Liver (tissue), 9 donors: ENCODE measurements around the gene ALDH3B2. TPM values are rescaled to one million over a fixed set of nuclear protein-coding genes. Genes with fewer than 3 reads are reported as not detected.

Source experiments
- DNase-seq: peaks from one replicate; pipeline ENCODE4 v3.0.0-alpha.2; 2017; ENCODE audit warnings: low spot score
- H3K27ac ChIP-seq, 2 donors: one replicate each; pipeline ENCODE4 v1.7.0; 2013; ENCODE audit warnings: inconsistent platforms in 2 of 2, low read length in 2 of 2, control low read depth in 1 of 2, low read depth in 1 of 2, mild to moderate bottlenecking in 1 of 2
- H3K27me3 ChIP-seq, 4 donors: one replicate each; pipeline versions ENCODE4 v1.6.1 to v1.7.0; 2013; ENCODE audit warnings: low read length in 3 of 4, inconsistent platforms in 1 of 4, mild to moderate bottlenecking in 1 of 4, moderate library complexity in 1 of 4; ENCODE audit not compliant: control insufficient read depth in 4 of 4, insufficient read depth in 4 of 4
- H3K36me3 ChIP-seq, 4 donors: one replicate each; pipeline versions ENCODE4 v1.6.1 to v1.7.0; 2013; ENCODE audit warnings: low read length in 3 of 4, mild to moderate bottlenecking in 3 of 4, low read depth in 1 of 4, moderate library complexity in 1 of 4; ENCODE audit not compliant: control insufficient read depth in 4 of 4, insufficient read depth in 3 of 4
- H3K4me1 ChIP-seq, 4 donors: one replicate each; pipeline versions ENCODE4 v1.6.1 to v1.7.0; 2013; ENCODE audit warnings: low read length in 3 of 4, mild to moderate bottlenecking in 3 of 4, moderate library complexity in 1 of 4; ENCODE audit not compliant: control insufficient read depth in 4 of 4, insufficient read depth in 4 of 4
- H3K4me3 ChIP-seq, 3 donors: one replicate each; pipeline versions ENCODE4 v1.6.1 to v1.7.0; 2013; ENCODE audit warnings: low read length in 3 of 3, control low read depth in 1 of 3, low read depth in 1 of 3, mild to moderate bottlenecking in 1 of 3
- H3K9ac ChIP-seq, 2 donors: one replicate each; pipeline ENCODE4 v1.7.0; 2013; ENCODE audit warnings: low read length in 2 of 2, mild to moderate bottlenecking in 2 of 2, moderate library complexity in 2 of 2, control low read depth in 1 of 2, low read depth in 1 of 2
- H3K9me3 ChIP-seq, 4 donors: one replicate each; pipeline versions ENCODE4 v1.6.1 to v1.7.0; 2013; ENCODE audit warnings: low read length in 3 of 4; ENCODE audit not compliant: control insufficient read depth in 4 of 4
- FOXA1 ChIP-seq: IDR thresholded peaks from 2 replicates; pipeline ENCODE4 v1.6.1; 2016; ENCODE audit warnings: antibody characterized with exemption
- FOXA2 ChIP-seq: IDR thresholded peaks from 2 replicates; pipeline ENCODE4 v1.6.1; 2016; ENCODE audit warnings: antibody characterized with exemption
- GABPA ChIP-seq, 2 donors: IDR thresholded peaks in 1 of 2; conservative IDR thresholded peaks in 1 of 2; 2 replicates each; pipeline ENCODE4 v1.6.1; 2016; ENCODE audit warnings: antibody characterized with exemption in 2 of 2, mild to moderate bottlenecking in 1 of 2, moderate library complexity in 1 of 2
- HNF4A ChIP-seq, 2 donors: conservative IDR thresholded peaks; 2 replicates each; pipeline ENCODE4 v1.6.1; 2016; ENCODE audit warnings: antibody characterized with exemption in 2 of 2, mild to moderate bottlenecking in 2 of 2
- HNF4G ChIP-seq: IDR thresholded peaks from 2 replicates; pipeline ENCODE4 v1.6.1; 2016; ENCODE audit warnings: antibody characterized with exemption
- NR2F2 ChIP-seq: IDR thresholded peaks from 2 replicates; pipeline ENCODE4 v1.6.1; 2016; ENCODE audit warnings: antibody characterized with exemption
- RXRA ChIP-seq, 2 donors: IDR thresholded peaks; 2 replicates each; pipeline ENCODE4 v1.6.1; 2017 to 2018; ENCODE audit warnings: antibody characterized with exemption in 2 of 2, mild to moderate bottlenecking in 1 of 2
- SP1 ChIP-seq: IDR thresholded peaks from 2 replicates; pipeline ENCODE4 v1.6.1; 2018; ENCODE audit warnings: antibody characterized with exemption, mild to moderate bottlenecking
- TAF1 ChIP-seq: conservative IDR thresholded peaks from 2 replicates; pipeline ENCODE4 v1.6.1; 2016; ENCODE audit warnings: antibody characterized with exemption, mild to moderate bottlenecking
- YY1 ChIP-seq: IDR thresholded peaks from 2 replicates; pipeline ENCODE4 v1.6.1; 2016; ENCODE audit warnings: antibody characterized with exemption, mild to moderate bottlenecking
- WGBS: extraction: QIAGEN DNeasy Blood & Tissue Kit; methylation state at CpG from one replicate; pipeline ENCODE4 v1.1.7; 2013; 5-methylcytosine and 5-hydroxymethylcytosine counted together
- polyA plus RNA-seq, 2 donors: library from polyadenylated mRNA; stranded (reverse) in 1 of 2; unstranded in 1 of 2; fragments of 200-250 nt in 1 of 2; fragments of >200 nt in 1 of 2; fragmentation: Nextera tagmentation in 1 of 2; extraction: Ambion mirVana in 1 of 2; gene quantifications; one replicate each; pipeline versions ENCODE4 v1.2.1 to v1.2.3, GENCODE V29; 2013 to 2015
- total RNA-seq, 2 donors: library from RNA; depleted of rRNA; stranded (reverse); fragments of >200 nt; gene quantifications; one replicate each; pipeline ENCODE4 v1.2.3, GENCODE V29; 2014
- TF ChIP-seq, protein P1 (sequence below): IDR thresholded peaks from 2 replicates; pipeline ENCODE4 v1.6.1; 2016; ENCODE audit warnings: antibody characterized with exemption
- TF ChIP-seq, protein P2 (sequence below): IDR thresholded peaks from 2 replicates; pipeline ENCODE4 v1.6.1; 2016; ENCODE audit warnings: antibody characterized with exemption
- TF ChIP-seq, protein P3 (sequence below): fragments of 150-350 bp; IDR thresholded peaks from 2 replicates; pipeline ENCODE4 v1.5.1; 2017; ENCODE audit warnings: improper control_type of control experiment, low read depth, low read length; ENCODE audit not compliant: missing input control
- TF ChIP-seq, protein P4 (sequence below): IDR thresholded peaks from 2 replicates; pipeline ENCODE4 v1.6.1; 2016; ENCODE audit warnings: antibody characterized with exemption, mild to moderate bottlenecking
- donor health status: healthy.
- donor health status: healthy.
- donor health status: healthy.
- donor health status: healthy.
- donor health status: healthy.

ALDH3B2 gene
- total and polyA plus RNA-seq, 4 donors, result not detected

DNA sequence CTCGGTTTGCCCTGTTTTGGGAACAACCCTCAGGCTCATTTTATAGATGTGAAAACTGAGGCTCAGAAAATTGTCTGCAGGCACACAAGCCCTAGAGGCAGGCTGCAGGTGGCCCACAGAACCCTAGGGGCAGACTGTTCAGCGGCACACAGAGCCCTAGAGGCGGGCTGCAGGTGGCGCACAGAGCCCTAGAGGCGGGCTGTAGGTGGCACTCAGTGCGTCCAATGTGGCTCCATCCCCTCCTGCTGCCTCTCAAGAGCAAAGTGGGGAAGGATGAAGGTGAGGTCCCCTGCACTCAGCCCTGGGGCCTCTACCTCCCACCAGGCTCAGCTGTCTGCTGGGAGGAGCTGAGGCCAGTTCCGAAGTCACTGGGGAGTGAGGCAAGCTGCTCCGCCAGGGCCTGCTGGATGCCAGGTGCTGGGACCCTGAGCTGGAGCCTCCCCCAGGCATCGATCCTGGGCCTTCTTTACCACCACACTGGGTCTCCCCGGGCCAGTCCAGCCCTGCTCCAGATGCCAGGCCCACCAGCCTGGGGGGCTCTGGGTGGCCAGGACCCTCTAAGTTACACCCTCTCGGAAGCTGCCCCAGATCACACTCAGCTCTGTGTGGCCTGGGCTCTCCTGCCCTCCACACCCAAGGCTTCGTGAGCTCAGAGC lies 26.2 kb downstream of the ALDH3B2 start:
- 85% methylated on average over 12 of the region's 12 CpGs for WGBS
- H3K27ac ChIP-seq, result no peak overlapping the region

DNA sequence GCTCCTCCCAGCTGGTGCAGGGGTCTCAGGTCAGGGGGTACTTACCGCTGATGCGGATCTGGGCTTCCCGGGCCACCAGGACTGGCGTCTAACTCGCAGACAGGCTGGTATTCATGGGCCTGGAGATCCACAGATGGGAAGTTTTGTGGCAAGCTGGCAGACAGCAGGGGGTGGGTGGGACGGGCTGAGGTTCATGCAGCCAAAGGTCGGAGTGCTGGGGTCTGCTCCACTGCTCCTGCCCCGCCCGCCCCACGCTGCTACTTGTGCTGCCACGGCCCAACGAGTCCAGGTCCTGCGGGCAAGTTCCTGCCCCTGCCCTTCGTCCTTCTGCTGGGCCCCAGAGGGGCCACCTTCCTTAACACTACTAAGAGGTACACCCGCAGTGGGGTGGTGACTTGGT lies 27.0 kb downstream of the ALDH3B2 start:
- DNase-seq, result no peak
- Histone ChIP-seq H3K4me1 (peaks cover 2 to 20% (median 11%) of the 10 kb centered on the region in 4 donors), H3K9ac (no peak overlapping the region), H3K9me3 (no peaks in the 10 kb centered on the region), H3K36me3 (peaks cover 0 to 5% (median 0%) of the 10 kb centered on the region in 4 donors), H3K27me3 (no peaks in the 10 kb centered on the region), H3K27ac (no peak overlapping the region), H3K4me3 (no peak overlapping the region)
- WGBS, result 87% methylated on average over 15 of the region's 15 CpGs
- no peak for TF ChIP-seq HNF4A (conservative IDR thresholded peaks at IDR 0.05)
- TF ChIP-seq, protein P1, sequence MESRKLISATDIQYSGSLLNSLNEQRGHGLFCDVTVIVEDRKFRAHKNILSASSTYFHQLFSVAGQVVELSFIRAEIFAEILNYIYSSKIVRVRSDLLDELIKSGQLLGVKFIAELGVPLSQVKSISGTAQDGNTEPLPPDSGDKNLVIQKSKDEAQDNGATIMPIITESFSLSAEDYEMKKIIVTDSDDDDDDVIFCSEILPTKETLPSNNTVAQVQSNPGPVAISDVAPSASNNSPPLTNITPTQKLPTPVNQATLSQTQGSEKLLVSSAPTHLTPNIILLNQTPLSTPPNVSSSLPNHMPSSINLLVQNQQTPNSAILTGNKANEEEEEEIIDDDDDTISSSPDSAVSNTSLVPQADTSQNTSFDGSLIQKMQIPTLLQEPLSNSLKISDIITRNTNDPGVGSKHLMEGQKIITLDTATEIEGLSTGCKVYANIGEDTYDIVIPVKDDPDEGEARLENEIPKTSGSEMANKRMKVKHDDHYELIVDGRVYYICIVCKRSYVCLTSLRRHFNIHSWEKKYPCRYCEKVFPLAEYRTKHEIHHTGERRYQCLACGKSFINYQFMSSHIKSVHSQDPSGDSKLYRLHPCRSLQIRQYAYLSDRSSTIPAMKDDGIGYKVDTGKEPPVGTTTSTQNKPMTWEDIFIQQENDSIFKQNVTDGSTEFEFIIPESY, result no peak
- no peak for TF ChIP-seq YY1
- TF ChIP-seq, protein P2, sequence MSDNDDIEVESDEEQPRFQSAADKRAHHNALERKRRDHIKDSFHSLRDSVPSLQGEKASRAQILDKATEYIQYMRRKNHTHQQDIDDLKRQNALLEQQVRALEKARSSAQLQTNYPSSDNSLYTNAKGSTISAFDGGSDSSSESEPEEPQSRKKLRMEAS, result no peak
- no peak for TF ChIP-seq FOXA1
- no peak for TF ChIP-seq HNF4G
- no peak for TF ChIP-seq NR2F2
- no peak for TF ChIP-seq TAF1
- no peak for TF ChIP-seq SP1

More for the DNA sequence above, 26.2 kb downstream of the ALDH3B2 start:
- no peaks in the 10 kb centered on the region for H3K27me3 ChIP-seq
- no peaks in the 10 kb centered on the region for H3K36me3 ChIP-seq
- TF ChIP-seq NR2F2, result no peak
- no peak for TF ChIP-seq YY1
- TF ChIP-seq, protein P3, sequence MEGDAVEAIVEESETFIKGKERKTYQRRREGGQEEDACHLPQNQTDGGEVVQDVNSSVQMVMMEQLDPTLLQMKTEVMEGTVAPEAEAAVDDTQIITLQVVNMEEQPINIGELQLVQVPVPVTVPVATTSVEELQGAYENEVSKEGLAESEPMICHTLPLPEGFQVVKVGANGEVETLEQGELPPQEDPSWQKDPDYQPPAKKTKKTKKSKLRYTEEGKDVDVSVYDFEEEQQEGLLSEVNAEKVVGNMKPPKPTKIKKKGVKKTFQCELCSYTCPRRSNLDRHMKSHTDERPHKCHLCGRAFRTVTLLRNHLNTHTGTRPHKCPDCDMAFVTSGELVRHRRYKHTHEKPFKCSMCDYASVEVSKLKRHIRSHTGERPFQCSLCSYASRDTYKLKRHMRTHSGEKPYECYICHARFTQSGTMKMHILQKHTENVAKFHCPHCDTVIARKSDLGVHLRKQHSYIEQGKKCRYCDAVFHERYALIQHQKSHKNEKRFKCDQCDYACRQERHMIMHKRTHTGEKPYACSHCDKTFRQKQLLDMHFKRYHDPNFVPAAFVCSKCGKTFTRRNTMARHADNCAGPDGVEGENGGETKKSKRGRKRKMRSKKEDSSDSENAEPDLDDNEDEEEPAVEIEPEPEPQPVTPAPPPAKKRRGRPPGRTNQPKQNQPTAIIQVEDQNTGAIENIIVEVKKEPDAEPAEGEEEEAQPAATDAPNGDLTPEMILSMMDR, result no peak
- TF ChIP-seq GABPA (IDR thresholded peaks at IDR 0.05 in 1 of 2, conservative IDR thresholded peaks at IDR 0.05 in 1 of 2), result no peak
- no peak for TF ChIP-seq FOXA2
- TF ChIP-seq HNF4A (conservative IDR thresholded peaks at IDR 0.05), result no peak
- no peak for TF ChIP-seq FOXA1
- TF ChIP-seq, protein P1, result no peak
- TF ChIP-seq RXRA (IDR thresholded peaks at IDR 0.05), result no peak
- TF ChIP-seq SP1, result no peak
- no peak for TF ChIP-seq HNF4G
- TF ChIP-seq, protein P4, sequence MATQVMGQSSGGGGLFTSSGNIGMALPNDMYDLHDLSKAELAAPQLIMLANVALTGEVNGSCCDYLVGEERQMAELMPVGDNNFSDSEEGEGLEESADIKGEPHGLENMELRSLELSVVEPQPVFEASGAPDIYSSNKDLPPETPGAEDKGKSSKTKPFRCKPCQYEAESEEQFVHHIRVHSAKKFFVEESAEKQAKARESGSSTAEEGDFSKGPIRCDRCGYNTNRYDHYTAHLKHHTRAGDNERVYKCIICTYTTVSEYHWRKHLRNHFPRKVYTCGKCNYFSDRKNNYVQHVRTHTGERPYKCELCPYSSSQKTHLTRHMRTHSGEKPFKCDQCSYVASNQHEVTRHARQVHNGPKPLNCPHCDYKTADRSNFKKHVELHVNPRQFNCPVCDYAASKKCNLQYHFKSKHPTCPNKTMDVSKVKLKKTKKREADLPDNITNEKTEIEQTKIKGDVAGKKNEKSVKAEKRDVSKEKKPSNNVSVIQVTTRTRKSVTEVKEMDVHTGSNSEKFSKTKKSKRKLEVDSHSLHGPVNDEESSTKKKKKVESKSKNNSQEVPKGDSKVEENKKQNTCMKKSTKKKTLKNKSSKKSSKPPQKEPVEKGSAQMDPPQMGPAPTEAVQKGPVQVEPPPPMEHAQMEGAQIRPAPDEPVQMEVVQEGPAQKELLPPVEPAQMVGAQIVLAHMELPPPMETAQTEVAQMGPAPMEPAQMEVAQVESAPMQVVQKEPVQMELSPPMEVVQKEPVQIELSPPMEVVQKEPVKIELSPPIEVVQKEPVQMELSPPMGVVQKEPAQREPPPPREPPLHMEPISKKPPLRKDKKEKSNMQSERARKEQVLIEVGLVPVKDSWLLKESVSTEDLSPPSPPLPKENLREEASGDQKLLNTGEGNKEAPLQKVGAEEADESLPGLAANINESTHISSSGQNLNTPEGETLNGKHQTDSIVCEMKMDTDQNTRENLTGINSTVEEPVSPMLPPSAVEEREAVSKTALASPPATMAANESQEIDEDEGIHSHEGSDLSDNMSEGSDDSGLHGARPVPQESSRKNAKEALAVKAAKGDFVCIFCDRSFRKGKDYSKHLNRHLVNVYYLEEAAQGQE, result no peak
- TF ChIP-seq, protein P2, result no peak
- no peak overlapping the region for H3K9ac ChIP-seq
- H3K4me3 ChIP-seq, result no peak overlapping the region
- H3K4me1 ChIP-seq, result peaks cover 2 to 20% (median 11%) of the 10 kb centered on the region in 4 donors
- no peak for DNase-seq
- no peaks in the 10 kb centered on the region for H3K9me3 ChIP-seq
